HepG2 (cell line): ENCODE data around the gene NKIRAS1. TPM values are rescaled to one million over a fixed set of nuclear protein-coding genes. Genes with fewer than 3 reads are reported as not detected.

Experiments used
- ARNT ChIP-seq: fragments of 450-650 bp; IDR thresholded peaks from 2 replicates; pipeline ENCODE4 v1.6.1; 2017
- BRD4 ChIP-seq: sonication (generic); formaldehyde crosslinking; IDR thresholded peaks from 2 replicates; pipeline ENCODE4 v1.4.0; 2020; ENCODE audit warnings: missing genetic modification reagents
- FOXA1 ChIP-seq, 2 experiments: fragments of 450-650 bp in 1 of 2; sonication (generic) in 1 of 2; formaldehyde crosslinking in 1 of 2; IDR thresholded peaks; 2 replicates each; pipeline versions ENCODE4 v1.4.0 to v1.6.1; 2016 to 2020; ENCODE audit warnings: missing genetic modification reagents in 1 of 2
- KLF15 ChIP-seq: sonication (generic); formaldehyde crosslinking; IDR thresholded peaks from 2 replicates; pipeline ENCODE4 v1.8.1; 2023; ENCODE audit warnings: borderline replicate concordance, mild to moderate bottlenecking, inconsistent platforms, missing genetic modification reagents, mixed read lengths
- RBFOX2 ChIP-seq: fragments of 200-400 bp; formaldehyde crosslinking; IDR thresholded peaks from 2 replicates; pipeline ENCODE4 v1.6.1; 2017; ENCODE audit warnings: low read depth, mild to moderate bottlenecking, low read length
- RFXANK ChIP-seq: IDR thresholded peaks from 2 replicates; pipeline ENCODE4 v1.6.1; 2016
- TGIF2 ChIP-seq: IDR thresholded peaks from 2 replicates; pipeline ENCODE4 v1.6.1; 2016; ENCODE audit warnings: control low read depth, missing compliant biosample characterization
- YEATS4 ChIP-seq: sonication (generic); formaldehyde crosslinking; IDR thresholded peaks from 2 replicates; pipeline ENCODE4 v1.4.0; 2020; ENCODE audit warnings: missing genetic modification reagents, borderline replicate concordance
- ZBTB2 ChIP-seq: sonication (generic); formaldehyde crosslinking; IDR thresholded peaks from 2 replicates; pipeline ENCODE4 v1.8.0; 2022; ENCODE audit warnings: low read depth, missing genetic modification reagents
- ZNF441 ChIP-seq: sonication (generic); formaldehyde crosslinking; IDR thresholded peaks from 2 replicates; pipeline ENCODE4 v1.7.0; 2021; ENCODE audit warnings: missing genetic modification reagents, borderline replicate concordance
- ZNF496 ChIP-seq: sonication (generic); formaldehyde crosslinking; IDR thresholded peaks from 2 replicates; pipeline ENCODE4 v1.8.1; 2023; ENCODE audit warnings: mild to moderate bottlenecking, moderate library complexity, missing genetic modification reagents; ENCODE audit not compliant: insufficient replicate concordance
- ZNF614 ChIP-seq: IDR thresholded peaks from 2 replicates; pipeline ENCODE4 v1.6.1; 2018; ENCODE audit warnings: missing biosample characterization, missing genetic modification reagents, inconsistent platforms, borderline replicate concordance
- ZNF619 ChIP-seq: sonication (generic); formaldehyde crosslinking; IDR thresholded peaks from 2 replicates; pipeline ENCODE4 v1.4.0; 2020; ENCODE audit warnings: mild to moderate bottlenecking, missing genetic modification reagents
- ZNF790 ChIP-seq: sonication (generic); formaldehyde crosslinking; IDR thresholded peaks from 2 replicates; pipeline ENCODE4 v1.8.0; 2022; ENCODE audit warnings: missing genetic modification reagents, mild to moderate bottlenecking, borderline replicate concordance
- polyA plus RNA-seq, 8 experiments: library from polyadenylated mRNA; depleted of rRNA in 3 of 8; stranded (reverse) in 7 of 8; unstranded in 1 of 8; fragments of >200 nt; fragmentation: Illumina TruSeq in 4 of 8; extraction: Trizol in 4 of 8; gene quantifications; 2 replicates each; pipeline versions ENCODE4 v1.2.1 to v1.2.3, GENCODE V29; 2011 to 2016; ENCODE audit warnings: low read depth in 4 of 8, missing spikeins in 1 of 8, mixed read lengths in 1 of 8; ENCODE audit not compliant: insufficient read depth in 1 of 8
- total RNA-seq, 5 experiments: library from RNA; depleted of rRNA; stranded (reverse); fragments of >200 nt; fragmentation: Illumina TruSeq; extraction: Trizol; gene quantifications; 2 replicates each; pipeline ENCODE4 v1.2.3, GENCODE V29; 2016; ENCODE audit warnings: low read depth in 1 of 5
- TF ChIP-seq, protein P1 (sequence below): sonication (generic); formaldehyde crosslinking; IDR thresholded peaks from one replicate; pipeline ENCODE4 v1.5.1; 2020; ENCODE audit warnings: mild to moderate bottlenecking, missing genetic modification reagents; ENCODE audit errors: not compliant biosample characterization
- TF ChIP-seq, protein P2 (sequence below): IDR thresholded peaks from 2 replicates; pipeline ENCODE4 v1.6.1; 2012; ENCODE audit warnings: inconsistent platforms
- TF ChIP-seq, protein P3 (sequence below): sonication (generic); formaldehyde crosslinking; IDR thresholded peaks from 2 replicates; pipeline ENCODE4 v1.4.0; 2020; ENCODE audit warnings: missing genetic modification reagents, borderline replicate concordance

The NKIRAS1 gene
- total and polyA plus RNA-seq, 2 of the 13 experiments (the other 11 are each of a cell fraction or from before 2014, with no cell fraction given), result 4.3 to 8.0 TPM

GRCh38 chr3:23945663-23945912 lies 28.8 kb upstream of the NKIRAS1 start (continued):
- TF ChIP-seq, protein P1, sequence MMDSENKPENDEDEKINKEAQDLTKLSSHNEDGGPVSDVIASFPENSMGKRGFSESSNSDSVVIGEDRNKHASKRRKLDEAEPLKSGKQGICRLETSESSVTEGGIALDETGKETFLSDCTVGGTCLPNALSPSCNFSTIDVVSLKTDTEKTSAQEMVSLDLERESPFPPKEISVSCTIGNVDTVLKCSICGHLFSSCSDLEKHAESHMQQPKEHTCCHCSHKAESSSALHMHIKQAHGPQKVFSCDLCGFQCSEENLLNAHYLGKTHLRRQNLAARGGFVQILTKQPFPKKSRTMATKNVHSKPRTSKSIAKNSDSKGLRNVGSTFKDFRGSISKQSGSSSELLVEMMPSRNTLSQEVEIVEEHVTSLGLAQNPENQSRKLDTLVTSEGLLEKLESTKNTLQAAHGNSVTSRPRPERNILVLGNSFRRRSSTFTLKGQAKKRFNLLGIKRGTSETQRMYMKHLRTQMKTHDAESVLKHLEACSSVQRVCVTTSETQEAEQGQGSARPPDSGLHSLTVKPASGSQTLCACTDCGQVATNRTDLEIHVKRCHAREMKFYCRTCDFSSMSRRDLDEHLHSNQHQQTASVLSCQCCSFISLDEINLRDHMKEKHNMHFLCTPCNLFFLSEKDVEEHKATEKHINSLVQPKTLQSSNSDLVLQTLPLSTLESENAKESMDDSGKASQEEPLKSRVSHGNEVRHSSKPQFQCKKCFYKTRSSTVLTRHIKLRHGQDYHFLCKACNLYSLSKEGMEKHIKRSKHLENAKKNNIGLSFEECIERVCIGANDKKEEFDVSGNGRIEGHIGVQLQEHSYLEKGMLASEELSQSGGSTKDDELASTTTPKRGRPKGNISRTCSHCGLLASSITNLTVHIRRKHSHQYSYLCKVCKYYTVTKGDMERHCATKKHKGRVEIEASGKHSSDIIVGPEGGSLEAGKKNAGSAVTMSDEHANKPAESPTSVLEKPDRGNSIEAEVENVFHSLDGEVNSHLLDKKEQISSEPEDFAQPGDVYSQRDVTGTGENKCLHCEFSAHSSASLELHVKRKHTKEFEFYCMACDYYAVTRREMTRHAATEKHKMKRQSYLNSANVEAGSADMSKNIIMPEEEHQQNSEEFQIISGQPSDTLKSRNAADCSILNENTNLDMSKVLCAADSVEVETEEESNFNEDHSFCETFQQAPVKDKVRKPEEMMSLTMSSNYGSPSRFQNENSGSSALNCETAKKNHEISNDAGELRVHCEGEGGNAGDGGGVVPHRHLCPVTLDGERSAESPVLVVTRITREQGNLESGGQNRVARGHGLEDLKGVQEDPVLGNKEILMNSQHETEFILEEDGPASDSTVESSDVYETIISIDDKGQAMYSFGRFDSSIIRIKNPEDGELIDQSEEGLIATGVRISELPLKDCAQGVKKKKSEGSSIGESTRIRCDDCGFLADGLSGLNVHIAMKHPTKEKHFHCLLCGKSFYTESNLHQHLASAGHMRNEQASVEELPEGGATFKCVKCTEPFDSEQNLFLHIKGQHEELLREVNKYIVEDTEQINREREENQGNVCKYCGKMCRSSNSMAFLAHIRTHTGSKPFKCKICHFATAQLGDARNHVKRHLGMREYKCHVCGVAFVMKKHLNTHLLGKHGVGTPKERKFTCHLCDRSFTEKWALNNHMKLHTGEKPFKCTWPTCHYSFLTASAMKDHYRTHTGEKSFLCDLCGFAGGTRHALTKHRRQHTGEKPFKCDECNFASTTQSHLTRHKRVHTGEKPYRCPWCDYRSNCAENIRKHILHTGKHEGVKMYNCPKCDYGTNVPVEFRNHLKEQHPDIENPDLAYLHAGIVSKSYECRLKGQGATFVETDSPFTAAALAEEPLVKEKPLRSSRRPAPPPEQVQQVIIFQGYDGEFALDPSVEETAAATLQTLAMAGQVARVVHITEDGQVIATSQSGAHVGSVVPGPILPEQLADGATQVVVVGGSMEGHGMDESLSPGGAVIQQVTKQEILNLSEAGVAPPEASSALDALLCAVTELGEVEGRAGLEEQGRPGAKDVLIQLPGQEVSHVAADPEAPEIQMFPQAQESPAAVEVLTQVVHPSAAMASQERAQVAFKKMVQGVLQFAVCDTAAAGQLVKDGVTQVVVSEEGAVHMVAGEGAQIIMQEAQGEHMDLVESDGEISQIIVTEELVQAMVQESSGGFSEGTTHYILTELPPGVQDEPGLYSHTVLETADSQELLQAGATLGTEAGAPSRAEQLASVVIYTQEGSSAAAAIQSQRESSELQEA (CRISPR knock-in tag), result no peak
- no peak for TF ChIP-seq ZNF619
- peak; percentile 82 for TF ChIP-seq RBFOX2
- no peak for TF ChIP-seq BRD4 (CRISPR knock-in tag)
- TF ChIP-seq KLF15 (CRISPR knock-in tag), result no peak
- TF ChIP-seq RFXANK, result no peak; the same call in 1 of the 2 replicates
- TF ChIP-seq FOXA1 (IDR thresholded peaks at IDR 0.05), result no peak
- TF ChIP-seq FOXA1 (CRISPR knock-in tag; IDR thresholded peaks at IDR 0.05), result peak; percentile 87
- TF ChIP-seq, protein P2, sequence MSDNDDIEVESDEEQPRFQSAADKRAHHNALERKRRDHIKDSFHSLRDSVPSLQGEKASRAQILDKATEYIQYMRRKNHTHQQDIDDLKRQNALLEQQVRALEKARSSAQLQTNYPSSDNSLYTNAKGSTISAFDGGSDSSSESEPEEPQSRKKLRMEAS, result no peak
- peak; percentile 62; the same call in 1 of the 2 replicates for TF ChIP-seq ZNF790 (CRISPR knock-in tag)
- no peak for TF ChIP-seq ZNF496 (CRISPR knock-in tag)
- no peak for TF ChIP-seq ZNF441 (CRISPR knock-in tag)
- TF ChIP-seq ARNT, result no peak
- TF ChIP-seq, protein P3, sequence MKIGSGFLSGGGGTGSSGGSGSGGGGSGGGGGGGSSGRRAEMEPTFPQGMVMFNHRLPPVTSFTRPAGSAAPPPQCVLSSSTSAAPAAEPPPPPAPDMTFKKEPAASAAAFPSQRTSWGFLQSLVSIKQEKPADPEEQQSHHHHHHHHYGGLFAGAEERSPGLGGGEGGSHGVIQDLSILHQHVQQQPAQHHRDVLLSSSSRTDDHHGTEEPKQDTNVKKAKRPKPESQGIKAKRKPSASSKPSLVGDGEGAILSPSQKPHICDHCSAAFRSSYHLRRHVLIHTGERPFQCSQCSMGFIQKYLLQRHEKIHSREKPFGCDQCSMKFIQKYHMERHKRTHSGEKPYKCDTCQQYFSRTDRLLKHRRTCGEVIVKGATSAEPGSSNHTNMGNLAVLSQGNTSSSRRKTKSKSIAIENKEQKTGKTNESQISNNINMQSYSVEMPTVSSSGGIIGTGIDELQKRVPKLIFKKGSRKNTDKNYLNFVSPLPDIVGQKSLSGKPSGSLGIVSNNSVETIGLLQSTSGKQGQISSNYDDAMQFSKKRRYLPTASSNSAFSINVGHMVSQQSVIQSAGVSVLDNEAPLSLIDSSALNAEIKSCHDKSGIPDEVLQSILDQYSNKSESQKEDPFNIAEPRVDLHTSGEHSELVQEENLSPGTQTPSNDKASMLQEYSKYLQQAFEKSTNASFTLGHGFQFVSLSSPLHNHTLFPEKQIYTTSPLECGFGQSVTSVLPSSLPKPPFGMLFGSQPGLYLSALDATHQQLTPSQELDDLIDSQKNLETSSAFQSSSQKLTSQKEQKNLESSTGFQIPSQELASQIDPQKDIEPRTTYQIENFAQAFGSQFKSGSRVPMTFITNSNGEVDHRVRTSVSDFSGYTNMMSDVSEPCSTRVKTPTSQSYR (CRISPR knock-in tag), result 0 out of 2 replicates have a peak, but pooled peaks have one; percentile 65
- no peak for TF ChIP-seq ZNF614
- TF ChIP-seq TGIF2, result peak; percentile 55; the same call in 1 of the 2 replicates
- TF ChIP-seq YEATS4 (CRISPR knock-in tag), result peak; percentile 93
- peak; percentile 82; the same call in 1 of the 2 replicates for TF ChIP-seq ZBTB2 (CRISPR knock-in tag)
